Suprapubic skin (tissue), 4 donors: ENCODE measurements around the gene ANKRD22.

ENCODE experiments used
- CTCF ChIP-seq, 2 donors: fragments of 200-600 bp in 1 of 2; fragments of 450-650 bp in 1 of 2; sonication (generic) in 1 of 2; IDR thresholded peaks; one replicate each; pipeline ENCODE4 v1.5.1; 2016 to 2019; ENCODE audit warnings: antibody characterized with exemption in 2 of 2, mild to moderate bottlenecking in 1 of 2, moderate library complexity in 1 of 2
- EP300 ChIP-seq: sonication (generic); formaldehyde crosslinking; IDR thresholded peaks from one replicate; pipeline ENCODE4 v1.6.1; 2017; ENCODE audit warnings: antibody characterized with exemption
- POLR2A ChIP-seq, 2 donors: fragments of 450-650 bp; IDR thresholded peaks; one replicate each; pipeline ENCODE4 v1.6.1; 2017; ENCODE audit warnings: antibody characterized with exemption in 2 of 2, mild to moderate bottlenecking in 2 of 2, moderate library complexity in 2 of 2
- POLR2AphosphoS5 ChIP-seq, 3 donors: sonication (generic); formaldehyde crosslinking; IDR thresholded peaks; one replicate each; pipeline ENCODE4 v1.6.1; 2017; ENCODE audit warnings: antibody characterized with exemption in 3 of 3

- TF ChIP-seq CTCF (IDR thresholded peaks at IDR 0.05) (no peak), POLR2A (IDR thresholded peaks at IDR 0.05) (no peak), POLR2AphosphoS5 (IDR thresholded peaks at IDR 0.05) (no peak), EP300 (no peak)
These were observed 30.8 kb downstream of the ANKRD22 start for GRCh38 chr10:88820748-88821401.
